Right lobe of liver (tissue), 6 donors: ENCODE results near the gene RFPL1. TPM values are rescaled to one million over a fixed set of nuclear protein-coding genes. Genes with fewer than 3 reads are reported as not detected.

Source experiments
- ATAC-seq, 4 donors: fragments of 200-7000 bp; cut with Tn5 transposase; one replicate each; pipeline ENCODE4 v1.9.1; 2020; ENCODE audit warnings: mild to moderate bottlenecking in 4 of 4, moderate library complexity in 4 of 4
- DNase-seq, 3 donors: peaks; one replicate each; pipeline ENCODE4 v3.0.0-alpha.2; 2020
- H3K27ac ChIP-seq, 3 donors: fragments of 200-600 bp; one replicate each; pipeline ENCODE4 v1.8.0; 2022
- H3K27me3 ChIP-seq, 2 donors: fragments of 200-600 bp; one replicate each; pipeline ENCODE4 v1.8.0; 2022
- H3K36me3 ChIP-seq, 4 donors: fragments of 200-600 bp; sonication (generic) in 1 of 4; one replicate each; pipeline versions ENCODE4 v1.5.1 to v1.8.0; 2017 to 2022; ENCODE audit warnings: control low read depth in 1 of 4
- H3K4me1 ChIP-seq, 4 donors: fragments of 200-600 bp; sonication (generic) in 1 of 4; one replicate each; pipeline versions ENCODE4 v1.5.1 to v1.8.0; 2017 to 2022; ENCODE audit warnings: control low read depth in 1 of 4
- H3K4me3 ChIP-seq, 3 donors: fragments of 200-600 bp; one replicate each; pipeline ENCODE4 v1.8.0; 2022
- H3K9me3 ChIP-seq, 4 donors: fragments of 200-600 bp; sonication (generic) in 1 of 4; one replicate each; pipeline versions ENCODE4 v1.5.1 to v1.8.0; 2017 to 2022; ENCODE audit warnings: control low read depth in 1 of 4
- CTCF ChIP-seq, 4 donors: fragments of 200-600 bp in 3 of 4; fragments of 450-650 bp in 1 of 4; IDR thresholded peaks; one replicate each; pipeline versions ENCODE4 v1.5.1 to v1.8.0; 2016 to 2022; ENCODE audit warnings: antibody characterized with exemption in 4 of 4, mild to moderate bottlenecking in 2 of 4
- POLR2A ChIP-seq: fragments of 450-650 bp; IDR thresholded peaks from one replicate; pipeline ENCODE4 v1.6.1; 2017; ENCODE audit warnings: antibody characterized with exemption, mild to moderate bottlenecking
- WGBS: methylation state at CpG from one replicate; pipeline ENCODE4 v1.1.6; 2018; ENCODE audit warnings: low coverage, low lambda C conversion rate; ENCODE audit not compliant: insufficient coverage; ENCODE audit errors: missing lambda C conversion rate; 5-methylcytosine and 5-hydroxymethylcytosine counted together
- intact Hi-C, 2 donors: fragments of 100-400 bp; cut with DNase I; formaldehyde crosslinking; loops; one replicate each; pipeline versions ENCODE4 v1.11.2 to v1.14.1; 2022
- total RNA-seq, 6 experiments: library from RNA; depleted of rRNA in 2 of 6; stranded (reverse); fragments of >200 nt in 2 of 6; fragmentation: NEBNext Ultra II Directional in 3 of 6; extraction: Animal tissue kit (Norgen Biotek cat#: 25700) in 3 of 6; gene quantifications; one replicate each; pipeline versions ENCODE4 v1.1.0 to v1.2.4, GENCODE V29; 2016 to 2023
- donor health status: DM: no; HTN: yes; CAD: no.
- donor health status: DM: no; HTN: no; CAD: no.
- donor health status: DM: no; HTN: no; CAD: no.
- donor health status: DM: no; HTN: yes; CAD: no.
- donor health status: DM: no; HTN: yes; CAD: no.

Gene RFPL1
- total RNA-seq, 6 experiments from 2014 or later, result 0.35 to 0.37 TPM; not detected in 4

- no peaks in the 10 kb centered on the region for H3K27me3 ChIP-seq
- H3K27ac ChIP-seq, result no peak overlapping the region
- DNase-seq (no peak), ATAC-seq (no peak)
- intact Hi-C loops, result no loop called here
- H3K9me3 ChIP-seq, result no peaks in the 10 kb centered on the region
- no peaks in the 10 kb centered on the region for H3K36me3 ChIP-seq
- no peaks in the 10 kb centered on the region for H3K4me1 ChIP-seq
- TF ChIP-seq POLR2A (no peak), CTCF (IDR thresholded peaks at IDR 0.05) (no peak)
- H3K4me3 ChIP-seq, result no peak overlapping the region
- 65% methylated on average over 5 of the region's 5 CpGs for WGBS
Measured at GRCh38 chr22:29435236-29436136, 2.9 kb upstream of the RFPL1 start.

DNA sequence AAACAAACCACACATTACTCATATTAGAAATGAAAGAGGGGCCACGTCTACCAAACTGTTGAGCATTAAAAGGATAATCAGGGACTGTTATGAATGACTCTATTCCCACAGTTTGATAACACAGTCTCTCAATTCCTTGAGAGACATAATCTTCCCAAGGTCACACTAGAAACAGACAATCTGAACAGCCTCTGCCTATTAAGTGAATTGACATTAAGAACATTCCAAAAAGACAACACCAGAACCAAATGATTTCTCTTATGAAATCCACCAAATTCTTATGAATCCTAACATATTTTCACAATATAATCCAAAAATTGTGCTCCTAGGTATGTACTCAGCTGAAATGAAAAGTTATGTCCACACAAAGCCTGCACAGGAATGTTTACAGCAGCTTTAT lies 4.6 kb downstream of the RFPL1 start:
- H3K4me3 ChIP-seq, result no peak overlapping the region
- no peak for TF ChIP-seq CTCF (IDR thresholded peaks at IDR 0.05)
- no peak for TF ChIP-seq POLR2A
- H3K36me3 ChIP-seq, result no peaks in the 10 kb centered on the region
- no peak overlapping the region for H3K27ac ChIP-seq
- intact Hi-C loops, result no loop called here
- no peak for ATAC-seq
- H3K4me1 ChIP-seq, result no peaks in the 10 kb centered on the region
- DNase-seq, result no peak
- no peaks in the 10 kb centered on the region for H3K9me3 ChIP-seq
- no peaks in the 10 kb centered on the region for H3K27me3 ChIP-seq
- whole genome bisulfite sequencing, result 46% methylated on average over 1 of the region's 1 CpG

- ATAC-seq, result no peak
- WGBS, result 68% methylated on average over 5 of the region's 6 CpGs
Measured at GRCh38 chr22:29443452-29443851, 5.1 kb downstream of the RFPL1 start.

GRCh38 chr22:29443861-29444792 lies 5.7 kb downstream of the RFPL1 start:
- 38% methylated on average over 10 of the region's 14 CpGs for WGBS
- intact Hi-C loops, result no loop called here
- no peaks in the 10 kb centered on the region for H3K27me3 ChIP-seq
- H3K36me3 ChIP-seq, result no peaks in the 10 kb centered on the region
- no peak for ATAC-seq
- DNase-seq, result no peak
- no peaks in the 10 kb centered on the region for H3K9me3 ChIP-seq
- no peak for TF ChIP-seq POLR2A
- no peak for TF ChIP-seq CTCF (IDR thresholded peaks at IDR 0.05)
- H3K27ac ChIP-seq, result no peak overlapping the region
- H3K4me1 ChIP-seq, result no peaks in the 10 kb centered on the region
- no peak overlapping the region for H3K4me3 ChIP-seq

More at GRCh38 chr22:29443452-29443851, 5.1 kb downstream of the RFPL1 start:
- Histone ChIP-seq H3K36me3 (no peaks in the 10 kb centered on the region), H3K27me3 (no peaks in the 10 kb centered on the region), H3K27ac (no peak overlapping the region), H3K4me3 (no peak overlapping the region), H3K4me1 (no peaks in the 10 kb centered on the region), H3K9me3 (no peaks in the 10 kb centered on the region)
- no peak for TF ChIP-seq POLR2A
- intact Hi-C loops, result no loop called here
- no peak for DNase-seq

- no peak for DNase-seq
- H3K27ac ChIP-seq, result no peak overlapping the region
- intact Hi-C loops, result no loop called here
- ATAC-seq, result no peak
- H3K4me1 ChIP-seq, result no peaks in the 10 kb centered on the region
- TF ChIP-seq POLR2A (no peak), CTCF (IDR thresholded peaks at IDR 0.05) (no peak)
- no peaks in the 10 kb centered on the region for H3K27me3 ChIP-seq
- H3K4me3 ChIP-seq, result no peak overlapping the region
- H3K36me3 ChIP-seq, result no peaks in the 10 kb centered on the region
- no peaks in the 10 kb centered on the region for H3K9me3 ChIP-seq
- 90% methylated on average over 3 of the region's 4 CpGs for WGBS
Measured at GRCh38 chr22:29445508-29445907, 7.1 kb downstream of the RFPL1 start.
